ENCODE results near the gene DCAF17. TPM values are rescaled to one million over a fixed set of nuclear protein-coding genes. Genes with fewer than 3 reads are reported as not detected.

DCAF17 gene
- 6.9 TPM for total RNA-seq

DNA sequence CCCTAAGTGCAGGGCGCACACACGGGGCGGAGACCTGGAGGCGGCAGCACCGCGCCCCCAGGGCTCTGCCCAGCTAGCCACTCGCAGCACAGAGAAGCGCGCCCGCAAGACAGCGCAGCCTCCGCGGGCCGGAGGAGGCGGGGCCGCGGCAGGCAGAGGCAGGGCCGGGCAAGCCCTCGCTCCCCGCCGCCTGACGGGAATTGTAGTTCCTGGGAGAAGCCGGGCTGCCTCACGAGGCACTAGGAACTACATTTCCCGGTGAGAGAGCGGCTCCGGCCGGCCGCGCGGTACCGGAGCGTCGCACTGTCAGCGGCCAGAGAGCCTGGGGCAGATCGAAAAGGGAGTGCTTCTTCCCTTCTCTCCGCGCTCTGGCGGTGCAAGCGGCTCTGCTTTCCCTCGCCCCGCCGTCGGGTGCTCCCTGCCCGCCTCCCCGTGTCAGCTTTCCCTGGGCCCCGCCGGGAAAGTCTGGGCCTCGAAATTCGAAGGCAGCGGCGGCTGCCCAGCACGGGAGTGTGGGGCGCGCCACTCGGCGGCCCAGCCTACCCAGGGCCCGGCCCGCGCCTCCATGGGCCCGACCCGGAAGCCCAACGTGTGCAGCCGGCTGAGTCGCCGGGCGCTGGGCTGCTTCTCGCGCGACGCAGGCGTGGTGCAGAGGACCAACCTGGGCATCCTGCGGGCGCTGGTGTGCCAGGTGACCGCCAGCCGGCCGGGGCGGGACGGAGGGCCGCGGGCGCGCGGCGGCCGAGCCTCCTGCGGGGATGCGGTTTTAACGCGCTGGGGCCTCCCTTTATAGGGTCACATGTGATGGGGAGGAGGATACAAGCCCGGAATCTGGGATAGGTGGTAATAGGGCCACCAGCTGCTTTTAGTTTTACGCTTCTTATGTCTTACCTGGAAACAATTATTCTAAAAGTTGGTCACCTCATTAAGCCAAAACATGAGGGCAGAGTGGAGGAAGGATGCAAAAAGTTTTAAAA lies at the start of gene DCAF17:
Gene DCAF17 (plus strand): TSS at position 214 of the 977 bp plus-strand sequence. CDS start 352 bp downstream, at position 566.
- peak; percentile 93 for ATAC-seq
- DNase-seq (ENCODE audit: low spot score), result peak; percentile 97

GRCh38 chr2:171386627-171387026 lies 47.4 kb upstream of the DCAF17 start:
- ATAC-seq, result no peak
- DNase-seq (ENCODE audit: low spot score), result no peak

GRCh38 chr2:171387052-171387451 lies 47.0 kb upstream of the DCAF17 start:
- DNase-seq (ENCODE audit: low spot score) (no peak), ATAC-seq (no peak)

GRCh38 chr2:171389325-171389724 lies 44.7 kb upstream of the DCAF17 start:
- ATAC-seq, result no peak
- no peak for DNase-seq (ENCODE audit: low spot score)

- DNase-seq (ENCODE audit: low spot score), result no peak
- ATAC-seq, result no peak
These were observed 44.2 kb upstream of the DCAF17 start for GRCh38 chr2:171389780-171390179.

- DNase-seq (ENCODE audit: low spot score) (no peak), ATAC-seq (no peak)
These were observed 43.0 kb upstream of the DCAF17 start for GRCh38 chr2:171390941-171391516.

DNA sequence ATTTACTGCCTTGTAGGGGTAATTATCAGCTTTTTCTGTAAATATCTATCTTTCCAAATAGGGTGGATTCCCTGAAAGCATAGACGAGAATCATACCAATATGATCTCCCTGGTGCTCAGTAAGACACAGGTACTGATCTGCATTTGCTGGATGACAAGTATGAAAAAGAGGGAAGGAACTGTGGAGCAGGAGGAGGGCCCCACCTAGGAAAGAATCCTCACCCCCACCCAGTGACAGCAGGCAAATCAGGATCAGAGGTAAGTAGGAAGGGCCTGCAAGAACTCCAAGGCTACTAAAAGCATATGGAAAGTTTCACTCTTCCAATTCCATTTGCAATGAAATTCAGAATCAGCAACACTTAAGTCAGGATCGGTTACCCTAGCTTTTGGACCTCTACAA lies 42.5 kb upstream of the DCAF17 start:
- no peak for DNase-seq (ENCODE audit: low spot score)

GRCh38 chr2:171393487-171393886 lies 40.5 kb upstream of the DCAF17 start:
- no peak for ATAC-seq
- DNase-seq (ENCODE audit: low spot score), result no peak

More for the DNA sequence above, 42.5 kb upstream of the DCAF17 start:
- ATAC-seq, result no peak

DNA sequence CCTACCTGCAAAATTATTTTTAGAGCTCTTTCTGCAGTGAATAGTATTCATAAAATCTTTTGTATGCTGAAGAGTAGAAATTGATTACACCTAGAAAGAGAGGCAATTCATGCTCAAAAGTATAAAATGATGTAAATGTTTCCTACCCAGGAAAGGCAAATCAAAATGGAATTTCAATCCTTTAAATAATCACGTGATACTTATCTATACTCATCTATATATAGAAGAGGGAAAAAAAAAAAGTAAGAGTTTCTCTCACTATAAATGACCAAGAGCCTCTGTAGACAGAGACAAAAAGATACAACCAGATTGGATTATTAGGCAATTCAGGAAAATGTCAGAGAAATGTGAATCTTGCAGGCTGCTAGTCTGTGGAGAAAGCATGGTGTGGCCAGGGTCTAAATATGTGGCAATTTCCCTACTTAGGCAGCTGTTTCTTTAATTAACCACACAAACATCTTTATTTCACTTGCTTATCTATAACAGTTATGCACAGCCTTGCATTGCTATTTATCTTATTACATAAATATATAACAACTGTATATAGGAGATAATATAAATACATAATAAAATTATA lies 39.8 kb upstream of the DCAF17 start:
- DNase-seq (ENCODE audit: low spot score) (no peak), ATAC-seq (no peak)

- DNase-seq (ENCODE audit: low spot score) (no peak), ATAC-seq (no peak)
These were observed 34.7 kb upstream of the DCAF17 start for GRCh38 chr2:171399292-171399691.

DNA sequence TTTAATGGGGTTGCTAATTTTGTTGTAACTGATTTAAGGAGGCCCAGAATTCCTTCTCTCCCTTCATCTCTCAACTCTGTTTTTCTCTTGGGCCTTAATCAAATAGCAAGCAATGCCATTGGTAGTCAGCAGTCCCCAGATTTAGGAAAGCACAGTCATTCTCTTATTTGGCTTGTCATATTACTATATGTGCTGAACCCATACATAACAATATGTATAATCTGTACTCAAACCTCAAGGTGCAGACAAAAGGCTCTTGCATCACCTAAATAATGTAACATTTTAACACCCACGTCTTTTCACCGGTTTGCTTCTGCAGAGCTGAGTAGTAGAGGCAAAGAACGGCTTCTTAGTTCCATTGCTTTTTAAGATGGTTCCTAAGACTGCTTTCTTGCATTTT lies 33.6 kb upstream of the DCAF17 start:
- no peak for DNase-seq (ENCODE audit: low spot score)
- ATAC-seq, result no peak

DNA sequence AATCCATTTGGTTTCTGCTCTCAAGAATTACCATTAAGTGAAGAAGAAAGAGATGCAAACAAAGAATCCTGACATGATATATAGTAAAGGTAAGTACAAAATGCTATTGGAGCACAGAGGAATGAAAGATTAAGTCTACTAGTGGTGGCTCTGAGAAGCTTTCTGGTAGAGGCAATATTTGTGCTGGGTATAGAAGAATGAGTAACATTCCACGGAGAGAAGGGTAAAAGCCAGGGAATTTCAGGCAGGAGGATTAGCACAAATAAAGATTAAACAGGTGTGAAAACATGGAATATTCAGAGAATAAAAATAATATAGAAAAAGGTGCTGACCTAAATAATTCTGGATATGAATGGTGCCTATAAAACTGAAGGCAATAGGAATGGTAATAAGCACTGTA lies 32.1 kb upstream of the DCAF17 start:
- ATAC-seq (no peak), DNase-seq (ENCODE audit: low spot score) (no peak)

DNA sequence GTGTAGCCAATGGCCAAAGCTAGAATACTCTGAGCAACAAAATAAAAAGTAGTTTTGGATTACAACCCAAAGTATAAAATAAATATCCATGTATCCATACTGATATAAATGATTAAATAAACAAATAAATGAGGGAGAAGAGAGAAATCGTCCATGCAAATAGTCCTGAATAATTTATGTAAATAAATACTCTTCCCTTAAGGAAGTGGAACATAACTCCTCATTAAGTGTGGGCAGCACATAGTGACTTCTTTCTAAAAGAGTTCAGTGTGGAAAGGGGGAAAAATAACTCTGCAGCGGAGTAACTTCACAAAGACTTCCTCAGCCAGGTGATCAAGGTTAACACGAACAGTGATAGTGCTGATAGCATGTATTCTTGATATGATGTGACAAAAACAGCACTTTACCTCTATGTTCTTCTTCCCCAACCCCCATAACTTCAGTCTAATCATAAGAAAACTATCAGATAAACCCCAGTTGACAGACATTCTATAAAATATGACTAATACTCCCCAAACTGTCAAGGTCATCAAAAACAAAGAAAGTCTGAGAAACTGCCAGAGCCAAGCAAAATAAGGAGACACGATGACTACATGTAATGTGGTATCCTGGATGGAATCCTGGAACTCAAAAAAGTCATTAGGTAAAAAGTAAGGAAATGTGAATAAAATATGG lies 31.0 kb upstream of the DCAF17 start:
- no peak for DNase-seq (ENCODE audit: low spot score)
- ATAC-seq, result no peak

GRCh38 chr2:171404261-171404660 lies 29.8 kb upstream of the DCAF17 start:
- ATAC-seq (no peak), DNase-seq (ENCODE audit: low spot score) (no peak)

DNA sequence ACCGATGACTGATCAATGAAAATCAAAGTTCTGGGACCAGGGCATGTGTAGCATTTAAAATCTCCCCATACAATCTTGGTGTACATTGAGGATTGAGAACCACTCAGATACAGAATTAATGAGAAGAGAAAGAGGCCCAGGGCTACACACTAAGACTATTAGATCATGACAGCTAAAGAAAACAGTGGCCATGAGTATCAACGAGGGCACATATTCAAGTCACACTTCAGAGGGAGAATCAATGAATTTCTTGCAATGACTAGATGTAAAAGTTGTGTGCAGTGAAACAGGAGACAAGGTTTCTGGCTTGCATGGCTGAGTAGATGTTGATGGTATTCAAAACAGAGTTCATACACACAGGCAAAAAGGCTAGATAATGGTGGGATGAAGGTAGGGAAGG lies 29.3 kb upstream of the DCAF17 start:
- ATAC-seq, result no peak
- no peak for DNase-seq (ENCODE audit: low spot score)

- ATAC-seq (no peak), DNase-seq (ENCODE audit: low spot score) (no peak)
These were observed 28.5 kb upstream of the DCAF17 start for GRCh38 chr2:171405546-171405945.

DNA sequence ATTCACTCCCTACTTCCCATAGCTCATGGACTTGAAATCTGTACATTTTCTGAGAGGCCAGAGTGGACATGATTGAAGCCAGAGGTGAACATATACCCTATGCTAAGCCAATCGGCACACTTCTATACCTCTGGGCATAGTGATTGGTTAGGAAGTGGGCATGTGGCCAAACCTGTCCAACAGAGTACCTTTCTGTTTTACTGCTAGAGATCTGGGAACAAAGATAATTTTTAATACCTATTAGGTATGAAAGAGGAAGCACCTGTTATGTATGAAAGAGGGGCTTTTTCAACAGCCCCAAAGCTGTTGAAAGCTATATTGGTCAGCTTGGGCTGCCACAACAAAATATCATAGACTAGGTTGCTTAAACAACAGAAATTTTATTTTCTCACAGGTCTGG lies 28.0 kb upstream of the DCAF17 start:
- DNase-seq (ENCODE audit: low spot score) (no peak), ATAC-seq (no peak)

DNA sequence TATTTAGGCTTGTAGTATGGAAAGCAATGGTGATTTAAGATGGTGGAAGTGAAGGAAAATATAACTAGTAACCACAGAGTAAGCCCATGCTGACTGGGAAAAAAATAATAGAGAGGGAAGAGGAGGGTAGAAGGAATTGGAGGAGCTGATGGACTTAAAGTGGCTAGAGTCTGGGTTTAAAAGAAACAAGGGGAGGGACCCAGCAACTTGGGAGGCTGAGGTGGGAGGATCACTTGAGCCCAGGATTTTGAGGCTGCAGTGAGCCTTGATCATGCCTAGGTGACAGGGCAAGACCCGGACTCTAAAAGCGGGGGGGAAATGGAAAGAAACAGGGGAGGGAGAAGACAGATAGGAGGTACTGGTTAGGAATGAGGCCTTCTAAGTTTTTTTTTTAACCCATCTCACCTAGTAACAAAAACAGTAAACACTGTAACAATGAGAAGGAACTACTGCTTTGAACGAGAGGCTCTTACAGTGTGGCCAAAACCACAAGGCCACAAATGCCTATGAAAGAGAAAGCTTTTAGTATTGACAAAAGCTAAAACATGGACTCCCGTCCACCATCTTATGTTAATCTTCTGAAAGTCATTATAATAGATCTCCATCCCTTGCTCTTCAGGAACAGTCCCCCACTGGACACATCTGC lies 26.9 kb upstream of the DCAF17 start:
- DNase-seq (ENCODE audit: low spot score) (no peak), ATAC-seq (no peak)

DNA sequence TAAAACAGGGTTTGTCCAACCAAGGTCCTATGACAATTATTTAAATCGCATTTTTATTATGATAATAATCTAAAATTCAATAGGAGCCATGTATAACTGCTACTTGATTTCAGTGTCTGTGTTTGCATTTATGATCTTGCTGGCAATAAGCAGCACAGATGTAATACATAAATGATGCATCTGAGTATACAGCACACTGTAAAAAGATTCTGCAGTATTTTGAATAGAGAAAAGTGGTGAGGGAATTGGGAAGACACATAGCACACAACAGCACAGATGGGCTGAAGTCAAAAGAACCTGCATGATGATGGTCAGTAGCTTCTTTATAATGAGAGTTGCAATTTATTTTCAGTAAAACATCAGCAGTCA lies 26.4 kb upstream of the DCAF17 start:
- ATAC-seq (no peak), DNase-seq (ENCODE audit: low spot score) (no peak)

DNA sequence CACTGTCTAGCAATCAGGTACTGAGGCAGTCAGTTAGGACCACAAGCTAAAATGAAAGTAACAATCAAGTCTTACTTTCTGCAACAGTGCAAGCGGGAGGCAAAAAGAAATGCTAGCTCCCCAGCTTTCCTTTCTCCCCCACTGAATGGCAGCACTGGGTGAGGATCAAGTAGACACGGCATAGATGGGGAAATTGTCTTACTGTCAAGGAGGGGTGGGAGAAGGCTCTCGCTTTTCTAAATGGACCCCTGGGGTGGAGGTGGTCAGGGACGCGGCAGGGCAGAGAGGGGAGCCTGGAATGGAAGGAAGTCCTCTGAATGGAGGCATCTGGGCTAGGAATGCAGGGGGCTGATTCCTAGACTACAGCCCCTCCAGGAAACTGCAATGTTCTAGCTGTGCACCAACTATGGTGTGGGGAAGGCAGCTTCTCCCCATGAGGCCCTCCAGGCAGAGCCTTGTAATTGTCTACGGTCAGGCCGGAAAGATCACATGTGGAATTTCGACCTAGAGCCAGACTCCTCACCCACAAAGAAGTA lies 24.5 kb upstream of the DCAF17 start:
- no peak for DNase-seq (ENCODE audit: low spot score)
- ATAC-seq, result no peak

- ATAC-seq (no peak), DNase-seq (ENCODE audit: low spot score) (no peak)
These were observed 23.9 kb upstream of the DCAF17 start for GRCh38 chr2:171410101-171410500.

Data from left lobe of liver (tissue), 2 donors.